ENCODE measurements around the gene ZNF785. TPM values are rescaled to one million over a fixed set of nuclear protein-coding genes. Genes with fewer than 3 reads are reported as not detected.

Gene ZNF785
- total RNA-seq, 1 experiment from 2014 or later = 18.8 TPM

GRCh38 chr16:30619202-30619601, 33.7 kb upstream of the ZNF785 start:
- Histone ChIP-seq H4K5ac (ENCODE audit: insufficient read length, low read depth, low read length) (no peak overlapping the region), H4K8ac (replicated peaks; ENCODE audit: insufficient read length, low read depth, low read length) (no peak overlapping the region), H2BK120ac (ENCODE audit: low read depth, low read length, poor library complexity, severe bottlenecking) (no peak overlapping the region), H2BK12ac (ENCODE audit: insufficient read length, low read depth, low read length) (no peak overlapping the region), H2AFZ (ENCODE audit: low read length) (no peak overlapping the region), H3K23ac (ENCODE audit: insufficient read length, low read depth, low read length) (no peak overlapping the region), H3K56ac (ENCODE audit: insufficient read length, low read depth, low read length) (no peak overlapping the region), H3K9ac (ENCODE audit: extremely low read depth, insufficient read length, low read length) (no peak overlapping the region), H3K4me2 (ENCODE audit: insufficient read depth, insufficient read length, low read length) (no peak overlapping the region), H3T11ph (ENCODE audit: low read length) (no peak overlapping the region), H3K14ac (ENCODE audit: insufficient read depth, low read length) (no peak overlapping the region), H3K4ac (ENCODE audit: low read depth, low read length) (no peak overlapping the region), H3K18ac (ENCODE audit: insufficient read length, low read depth, low read length) (no peak overlapping the region), H3K4me1 (ENCODE audit: insufficient read depth, low read length) (no peaks in the 10 kb centered on the region), H3K23me2 (ENCODE audit: insufficient read length, low read depth, low read length, poor library complexity, severe bottlenecking) (peaks cover 3% of the 10 kb centered on the region), H4K20me1 (ENCODE audit: control insufficient read depth, insufficient read depth, insufficient read length) (no peaks in the 10 kb centered on the region), H2AK5ac (ENCODE audit: insufficient read length, low read length) (no peak overlapping the region), H3K27me3 (ENCODE audit: insufficient read depth, low read length) (no peaks in the 10 kb centered on the region), H3K79me1 (ENCODE audit: insufficient read depth, low read depth, low read length, poor library complexity, severe bottlenecking) (no peaks in the 10 kb centered on the region), H2BK20ac (ENCODE audit: low read depth, low read length, poor library complexity, severe bottlenecking) (no peak overlapping the region), H4K91ac (ENCODE audit: insufficient read length, low read depth, low read length) (no peak overlapping the region), H2BK15ac (ENCODE audit: low read depth, low read length) (no peak overlapping the region), H3K27ac (ENCODE audit: insufficient read length, low read depth, low read length) (no peak overlapping the region), H3K79me2 (ENCODE audit: insufficient read depth, low read length) (no peaks in the 10 kb centered on the region), H2BK5ac (ENCODE audit: insufficient read length, low read length) (no peak overlapping the region), H3K9me3 (ENCODE audit: control insufficient read depth, low read depth, low read length) (no peaks in the 10 kb centered on the region)
- Mint-ChIP-seq H3K4me3 (no peak overlapping the region), H3K36me3 (ENCODE audit: insufficient read depth in 1 of 3, low read depth in 3 of 3) (no peaks in the 10 kb centered on the region), H3K27ac (no peak overlapping the region), H3K4me1 (peaks cover 13 to 15% of the 10 kb centered on the region in 2 experiments), H3K9me3 (no peaks in the 10 kb centered on the region; a peak in 1 of 5 replicates), H3K27me3 (ENCODE audit: low read depth) (peaks cover 22% of the 10 kb centered on the region)
- TF ChIP-seq, protein P1, sequence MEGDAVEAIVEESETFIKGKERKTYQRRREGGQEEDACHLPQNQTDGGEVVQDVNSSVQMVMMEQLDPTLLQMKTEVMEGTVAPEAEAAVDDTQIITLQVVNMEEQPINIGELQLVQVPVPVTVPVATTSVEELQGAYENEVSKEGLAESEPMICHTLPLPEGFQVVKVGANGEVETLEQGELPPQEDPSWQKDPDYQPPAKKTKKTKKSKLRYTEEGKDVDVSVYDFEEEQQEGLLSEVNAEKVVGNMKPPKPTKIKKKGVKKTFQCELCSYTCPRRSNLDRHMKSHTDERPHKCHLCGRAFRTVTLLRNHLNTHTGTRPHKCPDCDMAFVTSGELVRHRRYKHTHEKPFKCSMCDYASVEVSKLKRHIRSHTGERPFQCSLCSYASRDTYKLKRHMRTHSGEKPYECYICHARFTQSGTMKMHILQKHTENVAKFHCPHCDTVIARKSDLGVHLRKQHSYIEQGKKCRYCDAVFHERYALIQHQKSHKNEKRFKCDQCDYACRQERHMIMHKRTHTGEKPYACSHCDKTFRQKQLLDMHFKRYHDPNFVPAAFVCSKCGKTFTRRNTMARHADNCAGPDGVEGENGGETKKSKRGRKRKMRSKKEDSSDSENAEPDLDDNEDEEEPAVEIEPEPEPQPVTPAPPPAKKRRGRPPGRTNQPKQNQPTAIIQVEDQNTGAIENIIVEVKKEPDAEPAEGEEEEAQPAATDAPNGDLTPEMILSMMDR (conservative IDR thresholded peaks at IDR 0.05) = no peak
- no CpG with 5 or more reads among the region's 4 CpGs for WGBS (ENCODE audit: extremely low coverage, insufficient read length, low lambda C conversion rate)
- DNase-seq = no peak
